Stomach (tissue), 9 donors: Measurements from ENCODE around the gene MS4A15. TPM values are rescaled to one million over a fixed set of nuclear protein-coding genes. Genes with fewer than 3 reads are reported as not detected.

Experiments used
- DNase-seq, 2 donors: peaks; one replicate each; pipeline versions ENCODE4 v3.0.0 to v3.0.0-alpha.2; 2013 to 2019
- H3K27ac ChIP-seq, 5 donors: fragments of 200-600 bp in 4 of 5; sonication (generic) in 4 of 5; one replicate each; pipeline ENCODE4 v1.5.1; 2013 to 2019; ENCODE audit warnings: mild to moderate bottlenecking in 1 of 5, moderate library complexity in 1 of 5
- H3K27me3 ChIP-seq, 3 donors: fragments of 200-600 bp; sonication (generic); one replicate each; pipeline ENCODE4 v1.5.1; 2017 to 2019; ENCODE audit warnings: mixed run types in 1 of 3
- H3K36me3 ChIP-seq, 4 donors: fragments of 200-600 bp; sonication (generic); 1 replicate in 3 of 4; 2 replicates in 1 of 4; pipeline ENCODE4 v1.5.1; 2016 to 2019
- H3K4me1 ChIP-seq, 4 donors: fragments of 200-600 bp; sonication (generic); one replicate each; pipeline ENCODE4 v1.5.1; 2016 to 2019
- H3K4me3 ChIP-seq, 4 donors: fragments of 200-600 bp; sonication (generic) in 3 of 4; one replicate each; pipeline ENCODE4 v1.5.1; 2016 to 2019; ENCODE audit warnings: mild to moderate bottlenecking in 1 of 4
- H3K9me3 ChIP-seq, 4 donors: fragments of 200-600 bp; sonication (generic); one replicate each; pipeline ENCODE4 v1.5.1; 2016 to 2019
- CTCF ChIP-seq, 7 experiments: fragments of 450-650 bp in 4 of 7; fragments of 200-600 bp in 3 of 7; sonication (generic) in 3 of 7; IDR thresholded peaks; one replicate each; pipeline ENCODE4 v1.5.1; 2016 to 2019; ENCODE audit warnings: antibody characterized with exemption in 7 of 7, control low read depth in 2 of 7, mild to moderate bottlenecking in 1 of 7
- EP300 ChIP-seq: sonication (generic); formaldehyde crosslinking; IDR thresholded peaks from one replicate; pipeline ENCODE4 v1.6.1; 2017; ENCODE audit warnings: antibody characterized with exemption
- POLR2A ChIP-seq, 4 donors: fragments of 450-650 bp; IDR thresholded peaks; one replicate each; pipeline ENCODE4 v1.6.1; 2016; ENCODE audit warnings: antibody characterized with exemption in 4 of 4, control low read depth in 2 of 4, mild to moderate bottlenecking in 1 of 4, moderate library complexity in 1 of 4
- POLR2AphosphoS5 ChIP-seq, 3 donors: sonication (generic); formaldehyde crosslinking; IDR thresholded peaks; one replicate each; pipeline ENCODE4 v1.6.1; 2016; ENCODE audit warnings: antibody characterized with exemption in 3 of 3
- WGBS, 5 donors: extraction: QIAGEN DNeasy Blood & Tissue Kit in 3 of 5; methylation state at CpG; one replicate each; pipeline versions ENCODE4 v1.1.5 to v1.1.7; 2013 to 2018; 5-methylcytosine and 5-hydroxymethylcytosine counted together
- intact Hi-C: fragments of 100-400 bp; cut with DNase I; formaldehyde crosslinking; loops from one replicate; pipeline ENCODE4 v1.15.1; 2023; ENCODE audit warnings: low total_unique reads
- polyA plus RNA-seq, 3 donors: library from polyadenylated mRNA; stranded (reverse); fragments of 200-250 nt; gene quantifications; one replicate each; pipeline ENCODE4 v1.2.3, GENCODE V29; 2013
- total RNA-seq, 5 donors: library from RNA; depleted of rRNA; stranded (reverse); fragments of >200 nt; gene quantifications; one replicate each; pipeline versions ENCODE4 v1.1.0 to v1.2.3, GENCODE V29; 2014 to 2016
- donor health status: healthy with polysubstance abuse.
- donor health status: Bipolar disorder and iron deficiency.
- donor health status: healthy.

Gene MS4A15
- total and polyA plus RNA-seq, 8 donors: not detected

DNA sequence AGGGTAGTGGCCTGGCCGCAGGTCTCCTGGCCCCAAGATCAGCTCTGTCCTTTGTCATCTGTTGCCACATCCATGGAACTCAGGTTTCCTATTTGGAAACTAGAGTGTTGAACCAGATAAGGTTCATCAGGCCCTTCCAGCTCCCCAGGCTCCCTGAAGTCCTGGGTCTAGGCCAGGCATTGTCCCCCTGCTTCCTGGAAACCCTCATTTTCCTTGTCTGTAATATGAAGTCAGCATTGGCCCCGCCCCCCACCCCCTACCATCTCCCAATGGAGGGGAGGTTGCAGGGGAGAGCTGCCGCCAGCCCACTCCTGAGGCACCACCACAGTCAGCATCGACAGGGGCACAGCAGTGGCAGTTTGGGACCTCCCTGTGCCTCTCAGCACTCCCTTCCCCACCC lies 19.5 kb downstream of the MS4A15 start:
- peaks cover 0 to 15% (median 7%) of the 10 kb centered on the region in 4 donors for H3K4me1 ChIP-seq

DNA sequence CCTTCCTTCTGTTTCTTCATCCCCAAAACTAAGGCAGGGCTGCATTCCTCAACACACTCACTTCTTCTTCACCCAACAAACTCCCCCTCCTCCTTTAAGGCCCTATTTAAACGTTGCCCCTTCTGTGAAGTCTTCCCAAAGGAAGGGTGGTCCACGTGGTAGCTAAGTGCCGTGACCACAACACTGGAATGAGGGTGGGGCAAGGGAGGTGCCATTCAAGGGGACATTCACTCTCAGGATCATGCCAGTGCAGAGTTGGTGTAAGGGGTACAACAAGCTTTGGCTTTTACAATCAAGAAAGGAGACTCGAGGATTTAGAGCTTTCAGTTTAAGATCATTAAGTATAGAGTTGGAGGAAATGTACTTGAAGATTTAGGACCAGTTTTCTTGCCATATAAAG lies 20.4 kb downstream of the MS4A15 start:
- no peak for DNase-seq
- H3K9me3 ChIP-seq: no peaks in the 10 kb centered on the region
- no peak overlapping the region for H3K4me3 ChIP-seq
- H3K27ac ChIP-seq: no peak overlapping the region
- no peak for TF ChIP-seq EP300
- TF ChIP-seq CTCF (IDR thresholded peaks at IDR 0.05): no peak
- no peak for TF ChIP-seq POLR2A (IDR thresholded peaks at IDR 0.05)
- no peak for TF ChIP-seq POLR2AphosphoS5 (IDR thresholded peaks at IDR 0.05)
- no peaks in the 10 kb centered on the region for H3K36me3 ChIP-seq
- intact Hi-C loops: no loop called here
- H3K27me3 ChIP-seq: no peaks in the 10 kb centered on the region
- WGBS, 5 donors: 41 to 55% (median 47%) methylated on average over 4 of the region's 4 CpGs
- peaks cover 0 to 15% (median 7%) of the 10 kb centered on the region in 4 donors for H3K4me1 ChIP-seq

More for the DNA sequence above, 19.5 kb downstream of the MS4A15 start:
- no peak for TF ChIP-seq POLR2A (IDR thresholded peaks at IDR 0.05)
- DNase-seq: no peak
- H3K9me3 ChIP-seq: no peaks in the 10 kb centered on the region
- intact Hi-C loops: no loop called here
- 60 to 87% (median 75%) methylated on average over 3 to 4 of the region's 4 CpGs for WGBS, 5 donors
- H3K27ac ChIP-seq: no peak overlapping the region
- H3K27me3 ChIP-seq: no peaks in the 10 kb centered on the region
- no peak overlapping the region for H3K4me3 ChIP-seq
- H3K36me3 ChIP-seq: no peaks in the 10 kb centered on the region

- H3K27me3 ChIP-seq: no peaks in the 10 kb centered on the region
- no peaks in the 10 kb centered on the region for H3K9me3 ChIP-seq
- no peak overlapping the region for H3K4me3 ChIP-seq
- peaks cover 0 to 15% (median 7%) of the 10 kb centered on the region in 4 donors for H3K4me1 ChIP-seq
- TF ChIP-seq CTCF (IDR thresholded peaks at IDR 0.05) (no peak), EP300 (no peak), POLR2A (IDR thresholded peaks at IDR 0.05) (no peak), POLR2AphosphoS5 (IDR thresholded peaks at IDR 0.05) (no peak)
- intact Hi-C loops: no loop called here
- H3K36me3 ChIP-seq: no peaks in the 10 kb centered on the region
- 11 to 36% (median 14%) methylated on average over 2 of the region's 2 CpGs for WGBS, 5 donors
- no peak overlapping the region for H3K27ac ChIP-seq
- peak in 1 of 2 donors; percentile 50 for DNase-seq
These were observed 20.9 kb downstream of the MS4A15 start for GRCh38 chr11:60777572-60777971.

DNA sequence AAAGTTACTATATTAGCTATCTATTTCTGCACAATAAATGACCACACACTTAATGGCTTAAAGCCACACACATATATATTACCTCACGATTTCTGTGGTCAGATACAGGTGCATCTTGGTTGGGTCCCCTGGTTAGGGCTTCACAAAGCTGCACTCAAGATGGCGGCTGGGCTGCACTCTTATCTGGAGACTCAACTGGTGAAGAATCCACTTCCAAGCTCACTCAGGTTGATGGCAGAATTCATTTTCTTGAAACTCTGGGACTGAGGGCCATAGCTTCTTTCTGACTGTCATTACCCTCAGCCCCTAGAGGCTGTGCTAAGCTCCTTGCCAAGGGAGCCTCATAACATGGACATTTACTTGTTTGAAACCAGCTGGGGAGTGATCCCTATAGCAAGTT lies 23.4 kb downstream of the MS4A15 start:
- TF ChIP-seq CTCF (IDR thresholded peaks at IDR 0.05) (no peak), POLR2AphosphoS5 (IDR thresholded peaks at IDR 0.05) (no peak), EP300 (no peak), POLR2A (IDR thresholded peaks at IDR 0.05) (no peak)
- H3K4me3 ChIP-seq: no peak overlapping the region
- no peaks in the 10 kb centered on the region for H3K36me3 ChIP-seq
- intact Hi-C loops: no loop called here
- H3K9me3 ChIP-seq: no peaks in the 10 kb centered on the region
- no peaks in the 10 kb centered on the region for H3K27me3 ChIP-seq
- H3K4me1 ChIP-seq: peaks cover 0 to 11% (median 5%) of the 10 kb centered on the region in 4 donors
- 73 to 92% (median 88%) methylated on average over 2 of the region's 2 CpGs for WGBS, 5 donors
- DNase-seq: no peak
- H3K27ac ChIP-seq: no peak overlapping the region

DNA sequence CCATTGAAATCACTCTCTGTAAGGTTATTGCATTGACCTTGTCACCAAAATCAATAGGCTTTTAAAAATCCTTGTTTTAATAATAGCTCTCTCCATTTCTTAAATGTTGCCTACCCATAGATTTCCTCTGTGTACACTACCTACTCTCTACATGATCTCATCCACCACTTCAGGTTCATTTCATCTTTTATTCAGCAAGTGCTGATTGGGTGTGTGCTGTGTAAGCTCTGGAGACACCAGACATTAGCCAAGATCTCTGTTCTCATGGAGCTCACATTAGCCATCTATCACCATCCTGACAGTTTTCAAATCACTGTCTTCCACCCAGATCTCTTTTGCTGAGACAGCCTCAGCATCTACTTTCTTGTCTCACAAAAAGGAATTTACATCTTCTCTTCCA lies 24.1 kb downstream of the MS4A15 start:
- no peak overlapping the region for H3K27ac ChIP-seq
- TF ChIP-seq POLR2A (IDR thresholded peaks at IDR 0.05): no peak
- TF ChIP-seq EP300: no peak
- TF ChIP-seq POLR2AphosphoS5 (IDR thresholded peaks at IDR 0.05): no peak
- no peak for TF ChIP-seq CTCF (IDR thresholded peaks at IDR 0.05)

More for the DNA sequence above, 24.1 kb downstream of the MS4A15 start:
- no peaks in the 10 kb centered on the region for H3K36me3 ChIP-seq
- no peaks in the 10 kb centered on the region for H3K9me3 ChIP-seq
- H3K4me3 ChIP-seq: no peak overlapping the region
- no peak for DNase-seq
- intact Hi-C loops: no loop called here
- H3K4me1 ChIP-seq: peaks cover 0 to 8% (median 2%) of the 10 kb centered on the region in 4 donors
- H3K27me3 ChIP-seq: no peaks in the 10 kb centered on the region
